Vagina (tissue), 2 donors: ENCODE measurements around the gene ZDHHC5.

Experiments
- POLR2A ChIP-seq, 2 donors: fragments of 450-650 bp; IDR thresholded peaks; one replicate each; pipeline ENCODE4 v1.6.1; 2017; ENCODE audit warnings: antibody characterized with exemption in 2 of 2, mild to moderate bottlenecking in 2 of 2, moderate library complexity in 2 of 2
- POLR2AphosphoS5 ChIP-seq, 2 donors: sonication (generic); formaldehyde crosslinking; IDR thresholded peaks; one replicate each; pipeline ENCODE4 v1.9.0; 2017; ENCODE audit warnings: antibody characterized with exemption in 2 of 2, mild to moderate bottlenecking in 2 of 2, low read depth in 1 of 2; ENCODE audit not compliant: insufficient read depth in 1 of 2
- TF ChIP-seq, protein P1 (sequence below), 3 experiments: fragments of 450-650 bp in 2 of 3; fragments of 200-600 bp in 1 of 3; sonication (generic) in 1 of 3; IDR thresholded peaks; one replicate each; pipeline ENCODE4 v1.5.1; 2017 to 2019; ENCODE audit warnings: antibody characterized with exemption in 3 of 3, mild to moderate bottlenecking in 2 of 3, moderate library complexity in 2 of 3

DNA sequence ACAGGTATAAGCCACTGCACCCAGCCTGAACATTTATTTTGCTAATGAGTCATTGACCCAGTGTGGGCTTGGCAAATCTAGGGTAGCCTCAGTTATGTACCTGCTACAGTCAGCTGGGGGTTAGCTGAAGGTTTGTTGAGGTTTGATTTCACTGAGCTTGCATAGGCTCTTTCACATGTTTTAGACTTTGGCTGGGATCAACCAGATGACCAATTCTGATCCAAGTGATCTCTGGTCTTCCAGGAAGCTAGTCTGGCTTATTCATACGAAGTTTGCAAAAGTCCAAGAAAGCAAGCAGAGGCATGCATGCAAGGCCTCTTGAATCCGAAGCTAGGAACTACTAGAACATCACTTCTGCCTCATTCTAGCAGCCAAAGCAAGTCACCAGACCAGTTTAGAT is 49.5 kb upstream of the ZDHHC5 start:
- TF ChIP-seq, protein P1, sequence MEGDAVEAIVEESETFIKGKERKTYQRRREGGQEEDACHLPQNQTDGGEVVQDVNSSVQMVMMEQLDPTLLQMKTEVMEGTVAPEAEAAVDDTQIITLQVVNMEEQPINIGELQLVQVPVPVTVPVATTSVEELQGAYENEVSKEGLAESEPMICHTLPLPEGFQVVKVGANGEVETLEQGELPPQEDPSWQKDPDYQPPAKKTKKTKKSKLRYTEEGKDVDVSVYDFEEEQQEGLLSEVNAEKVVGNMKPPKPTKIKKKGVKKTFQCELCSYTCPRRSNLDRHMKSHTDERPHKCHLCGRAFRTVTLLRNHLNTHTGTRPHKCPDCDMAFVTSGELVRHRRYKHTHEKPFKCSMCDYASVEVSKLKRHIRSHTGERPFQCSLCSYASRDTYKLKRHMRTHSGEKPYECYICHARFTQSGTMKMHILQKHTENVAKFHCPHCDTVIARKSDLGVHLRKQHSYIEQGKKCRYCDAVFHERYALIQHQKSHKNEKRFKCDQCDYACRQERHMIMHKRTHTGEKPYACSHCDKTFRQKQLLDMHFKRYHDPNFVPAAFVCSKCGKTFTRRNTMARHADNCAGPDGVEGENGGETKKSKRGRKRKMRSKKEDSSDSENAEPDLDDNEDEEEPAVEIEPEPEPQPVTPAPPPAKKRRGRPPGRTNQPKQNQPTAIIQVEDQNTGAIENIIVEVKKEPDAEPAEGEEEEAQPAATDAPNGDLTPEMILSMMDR (IDR thresholded peaks at IDR 0.05) = no peak
- TF ChIP-seq POLR2A (IDR thresholded peaks at IDR 0.05) = no peak
- no peak for TF ChIP-seq POLR2AphosphoS5 (IDR thresholded peaks at IDR 0.05; ENCODE audit: insufficient read depth in 1 of 2, low read depth in 1 of 2)
